Mammary epithelial cell (primary cell): ENCODE results near the gene LRRC7.

Experiments used
- CTCF ChIP-seq, 2 donors: IDR thresholded peaks in 1 of 2; conservative IDR thresholded peaks in 1 of 2; 2 replicates each; pipeline ENCODE4 v1.5.1; 2011 to 2012; ENCODE audit warnings: inconsistent platforms in 2 of 2, low read length in 2 of 2, mild to moderate bottlenecking in 2 of 2, control low read depth in 1 of 2, low read depth in 1 of 2; ENCODE audit not compliant: insufficient read depth in 1 of 2; ENCODE audit errors: extremely low read depth in 1 of 2
- EZH2 ChIP-seq: IDR thresholded peaks from 2 replicates; pipeline ENCODE4 v1.6.1; 2012; ENCODE audit warnings: low read length, inconsistent platforms, borderline replicate concordance

- TF ChIP-seq CTCF (conservative IDR thresholded peaks at IDR 0.05 in 1 of 2, IDR thresholded peaks at IDR 0.05 in 1 of 2; ENCODE audit: extremely low read depth in 1 of 2, insufficient read depth in 1 of 2, low read depth in 1 of 2, low read length in 2 of 2) (no peak), EZH2 (no peak)
Measured at GRCh38 chr1:69611316-69611715, 43.6 kb downstream of the LRRC7 start.
